Activated CD8-positive, alpha-beta memory T cell treated with anti-CD3 and anti-CD28 coated beads for 24 hours (primary cell): ENCODE results near the gene CHD5.
"Not testable (repeated sequence)": the region's sequence is repeated elsewhere in the genome, so short reads cannot be mapped to it uniquely, and the experiment has no call there.

Experiments used
- DNase-seq: peaks from one replicate; pipeline ENCODE4 v3.0.0-alpha.2; 2020

CHD5 gene

DNA sequence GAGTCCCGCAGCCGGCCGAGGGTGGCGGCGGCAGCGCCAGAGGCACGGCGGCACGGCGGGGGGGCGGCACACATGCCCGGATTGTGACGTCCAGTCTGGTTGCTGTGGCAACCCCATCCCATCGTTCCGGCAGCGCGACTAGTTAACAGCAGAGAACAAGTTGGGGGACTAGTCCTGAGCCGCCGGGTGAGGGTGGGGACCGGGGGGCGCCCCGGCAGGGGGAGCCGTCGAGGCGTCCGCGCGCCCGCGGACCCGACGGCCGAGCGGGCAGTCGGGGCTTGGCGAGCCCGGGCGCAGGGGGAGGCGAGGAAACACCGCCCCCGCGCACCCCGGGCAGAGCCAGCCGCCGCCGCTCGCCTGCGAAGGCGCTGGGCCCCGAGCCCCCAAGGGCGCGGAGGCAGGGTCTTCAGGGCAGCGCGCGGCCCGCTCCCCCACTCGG is at the start of gene CHD5:
Gene CHD5, minus strand, starts transcription at position 54 of the 439 bp plus-strand sequence. CDS start 298 bp downstream, outside the sequence.
- DNase-seq: no peak

GRCh38 chr1:6225651-6226050 is 45.5 kb upstream of the CHD5 start:
- DNase-seq: no peak

- no peak for DNase-seq
Measured at GRCh38 chr1:6224718-6225117, 44.6 kb upstream of the CHD5 start.

GRCh38 chr1:6223617-6224016 is 43.5 kb upstream of the CHD5 start:
- no peak for DNase-seq

DNA sequence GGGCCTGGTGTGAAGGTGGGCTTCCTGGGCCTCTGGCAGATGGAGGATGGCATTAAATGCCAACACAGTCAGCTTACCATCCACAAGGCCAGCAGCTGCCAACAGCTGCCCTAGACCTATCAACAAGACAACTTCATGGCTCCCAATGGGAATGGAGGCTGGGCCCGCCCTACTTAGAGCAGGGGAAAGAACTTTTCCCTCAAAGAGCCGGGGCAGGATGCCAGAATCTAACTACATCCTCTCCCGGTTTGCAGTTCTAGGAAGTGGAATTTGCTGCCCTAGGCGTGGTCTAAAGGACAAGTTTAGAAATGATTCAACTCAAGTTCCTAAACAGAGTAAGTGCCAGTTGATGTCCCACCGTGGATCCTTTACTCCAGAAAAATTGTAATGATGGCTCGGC is 42.5 kb upstream of the CHD5 start:
- no peak for DNase-seq

DNA sequence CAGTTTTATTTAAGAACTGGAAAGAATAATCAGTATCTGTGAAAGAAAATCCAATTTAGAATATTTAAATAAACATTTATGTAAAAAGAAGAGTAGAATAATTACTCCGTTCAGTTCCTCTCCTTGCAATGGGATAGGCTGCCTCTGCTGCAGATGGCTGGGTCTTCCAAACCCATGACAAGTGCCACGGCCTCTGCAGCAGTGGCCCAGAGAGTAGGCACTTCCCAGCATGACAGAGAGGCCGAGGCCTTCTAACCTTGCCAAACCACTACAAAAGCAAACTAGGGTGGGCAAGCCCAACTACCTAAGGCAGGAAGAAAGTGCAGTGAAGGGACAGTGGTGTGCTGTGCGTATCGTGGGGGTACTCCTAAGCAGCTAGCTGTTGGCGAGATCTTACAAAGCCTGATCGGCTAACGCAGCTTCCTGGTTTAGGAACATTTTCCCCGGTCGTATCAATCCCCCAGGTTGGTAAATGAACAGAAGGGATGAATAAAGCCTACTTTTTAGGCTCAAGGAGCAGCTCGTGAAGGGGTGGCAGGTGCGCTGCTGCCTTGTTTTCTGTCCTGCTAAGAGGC is 41.2 kb upstream of the CHD5 start:
- DNase-seq: no peak

DNA sequence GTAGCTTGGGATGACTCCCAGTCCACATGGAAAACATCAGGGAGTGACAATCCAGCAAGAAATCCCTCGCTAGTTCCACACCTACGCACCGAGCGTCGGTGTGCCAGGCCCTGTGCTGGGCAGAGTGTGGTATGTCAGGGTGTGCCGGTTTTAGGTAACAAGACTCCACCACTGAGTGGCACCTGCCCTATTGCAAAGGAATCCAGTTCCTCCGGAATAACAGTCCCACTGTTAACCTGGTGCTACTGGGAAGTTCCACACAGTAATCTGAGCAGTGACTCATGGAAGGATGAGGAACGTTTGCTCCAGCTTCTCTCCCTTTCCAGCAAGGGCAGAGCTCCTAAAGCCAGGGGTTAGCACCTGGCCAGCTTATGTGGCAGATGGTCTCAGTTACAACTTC is 40.1 kb upstream of the CHD5 start:
- no peak for DNase-seq

DNA sequence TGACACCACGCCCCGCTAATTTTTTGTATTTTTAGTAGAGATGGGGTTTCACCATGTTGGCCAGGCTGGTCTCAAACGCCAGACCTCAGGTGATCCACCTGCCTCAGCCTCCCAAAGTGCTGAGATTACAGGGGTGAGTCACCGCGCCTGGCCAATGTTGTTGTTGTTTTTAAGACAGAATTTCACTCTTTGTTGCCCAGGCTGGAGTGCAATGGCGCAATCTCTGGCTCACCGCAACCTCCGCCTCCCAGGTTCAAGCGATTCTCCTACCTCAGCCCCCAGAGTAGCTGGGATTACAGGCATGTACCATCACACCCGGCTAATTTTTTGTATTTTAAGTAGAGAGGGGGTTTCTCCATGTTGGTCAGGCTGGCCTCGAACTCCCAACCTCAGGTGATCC is 39.5 kb upstream of the CHD5 start:
- DNase-seq: not testable (repeated sequence)

DNA sequence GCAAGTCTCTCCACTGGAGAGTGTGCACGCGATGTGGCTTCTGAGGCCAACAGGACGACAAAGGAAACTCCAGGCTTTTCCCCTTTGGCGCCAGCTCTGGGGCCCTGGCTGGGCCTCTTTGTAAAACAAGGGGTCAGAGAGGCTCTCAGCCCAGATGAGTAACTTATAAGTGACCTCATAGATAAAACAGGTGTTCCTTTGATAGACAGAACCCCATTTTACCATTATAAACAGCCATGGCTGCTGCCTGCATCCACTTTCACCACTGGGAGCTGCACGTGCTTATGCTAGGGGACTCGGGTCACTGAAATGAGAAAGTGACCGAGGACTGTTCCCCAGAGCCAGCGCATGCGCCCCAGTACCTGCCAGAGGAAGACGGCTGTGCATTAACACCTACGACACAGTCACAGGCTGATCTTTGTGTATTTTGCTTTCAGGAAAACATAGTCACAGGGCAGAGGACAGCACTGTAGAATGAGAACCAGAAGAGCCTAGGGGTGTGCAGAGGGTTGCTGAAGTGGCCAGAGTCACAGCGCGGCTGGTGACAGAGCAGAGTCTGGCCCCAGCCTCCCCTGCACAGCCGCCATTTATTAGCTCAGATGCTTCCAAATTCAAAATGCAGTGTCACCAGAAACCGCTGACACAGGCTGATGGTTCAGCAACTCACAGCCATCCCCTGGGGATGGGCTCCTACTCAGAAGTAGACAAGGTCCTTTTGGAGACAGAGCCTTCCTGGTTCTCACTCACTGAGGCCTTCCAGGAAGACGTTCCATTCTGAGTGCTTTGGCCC is 38.4 kb upstream of the CHD5 start:
- DNase-seq: no peak

GRCh38 chr1:6212193-6212959 is 32.3 kb upstream of the CHD5 start:
- DNase-seq: no peak

- no peak for DNase-seq
Measured at GRCh38 chr1:6211731-6212130, 31.6 kb upstream of the CHD5 start.

DNA sequence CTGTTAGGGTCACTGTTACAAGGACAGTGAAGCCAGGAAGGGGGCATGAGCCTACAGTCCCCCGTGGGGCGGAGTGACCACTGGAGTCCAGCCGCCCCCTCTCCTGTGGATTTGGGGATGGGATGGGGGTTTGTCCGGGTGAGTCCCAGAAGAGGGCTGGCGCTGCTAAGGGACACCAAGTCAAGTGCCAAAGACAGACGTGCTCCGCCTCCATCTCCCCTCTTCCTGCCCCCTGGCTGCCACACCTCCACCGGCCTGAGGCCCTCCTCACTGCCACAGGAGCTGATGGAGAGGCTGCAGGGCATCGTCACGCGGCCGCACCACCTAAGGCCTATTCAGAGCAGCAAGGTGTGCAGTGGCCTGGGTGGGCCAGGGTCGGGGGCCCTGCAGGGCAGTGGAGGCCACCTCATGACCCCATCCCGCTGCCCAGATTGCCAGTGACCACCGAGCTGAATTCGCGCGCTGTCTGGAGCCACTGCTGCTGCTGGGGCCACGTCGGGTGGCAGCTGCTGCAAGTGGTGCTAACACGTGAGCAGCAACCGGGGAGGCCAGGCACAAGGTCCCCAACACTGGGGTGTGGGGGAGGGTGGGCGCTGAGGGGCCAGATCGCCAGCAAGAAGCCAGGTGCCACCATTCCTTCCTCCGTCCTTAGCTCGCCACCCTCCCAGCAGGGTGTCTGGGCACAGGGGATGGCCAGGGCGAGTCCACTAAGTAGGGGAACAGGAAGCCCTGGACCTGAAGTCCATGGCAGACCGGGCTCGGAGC is 30.7 kb upstream of the CHD5 start:
- DNase-seq: no peak

GRCh38 chr1:6209661-6210580 is 29.8 kb upstream of the CHD5 start:
- no peak for DNase-seq

GRCh38 chr1:6208723-6209660 is 28.9 kb upstream of the CHD5 start:
- DNase-seq: peak; percentile 63

DNA sequence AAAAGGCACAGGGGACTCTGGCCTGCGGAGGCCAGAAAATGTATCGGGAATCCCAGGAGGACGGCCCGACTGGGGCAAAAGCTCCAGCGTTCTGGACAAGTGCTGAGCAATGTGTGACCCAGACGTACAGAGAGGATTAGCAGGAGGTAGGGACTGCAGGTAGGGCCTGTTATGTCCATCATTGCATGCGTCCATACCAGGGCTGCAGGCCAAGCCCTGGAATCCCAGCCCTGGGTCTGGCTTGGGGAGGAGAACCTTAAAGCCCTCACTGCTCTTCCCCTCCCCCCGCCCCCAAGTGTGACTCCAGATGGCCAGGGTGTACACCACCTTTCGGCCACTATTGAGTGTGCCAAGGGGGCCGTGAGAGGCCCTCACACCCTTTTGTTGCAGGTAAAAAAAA is 27.8 kb upstream of the CHD5 start:
- no peak for DNase-seq

GRCh38 chr1:6207075-6207885 is 27.2 kb upstream of the CHD5 start:
- no peak for DNase-seq

DNA sequence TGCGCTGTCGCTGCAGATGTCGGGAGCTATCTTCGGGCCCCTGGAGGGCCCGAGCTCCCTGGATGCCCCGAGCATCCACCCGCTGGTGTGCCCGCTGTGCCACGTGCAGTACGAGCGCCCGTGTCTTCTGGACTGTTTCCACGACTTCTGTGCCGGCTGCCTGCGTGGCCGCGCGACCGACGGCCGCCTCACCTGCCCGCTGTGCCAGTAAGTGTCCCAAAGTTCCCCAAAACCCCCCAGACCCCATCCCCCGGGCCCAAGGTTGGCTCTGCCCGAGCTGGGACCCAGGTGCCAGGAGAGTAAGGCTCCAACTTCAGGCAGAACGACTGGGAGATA is 26.4 kb upstream of the CHD5 start:
- no peak for DNase-seq

DNA sequence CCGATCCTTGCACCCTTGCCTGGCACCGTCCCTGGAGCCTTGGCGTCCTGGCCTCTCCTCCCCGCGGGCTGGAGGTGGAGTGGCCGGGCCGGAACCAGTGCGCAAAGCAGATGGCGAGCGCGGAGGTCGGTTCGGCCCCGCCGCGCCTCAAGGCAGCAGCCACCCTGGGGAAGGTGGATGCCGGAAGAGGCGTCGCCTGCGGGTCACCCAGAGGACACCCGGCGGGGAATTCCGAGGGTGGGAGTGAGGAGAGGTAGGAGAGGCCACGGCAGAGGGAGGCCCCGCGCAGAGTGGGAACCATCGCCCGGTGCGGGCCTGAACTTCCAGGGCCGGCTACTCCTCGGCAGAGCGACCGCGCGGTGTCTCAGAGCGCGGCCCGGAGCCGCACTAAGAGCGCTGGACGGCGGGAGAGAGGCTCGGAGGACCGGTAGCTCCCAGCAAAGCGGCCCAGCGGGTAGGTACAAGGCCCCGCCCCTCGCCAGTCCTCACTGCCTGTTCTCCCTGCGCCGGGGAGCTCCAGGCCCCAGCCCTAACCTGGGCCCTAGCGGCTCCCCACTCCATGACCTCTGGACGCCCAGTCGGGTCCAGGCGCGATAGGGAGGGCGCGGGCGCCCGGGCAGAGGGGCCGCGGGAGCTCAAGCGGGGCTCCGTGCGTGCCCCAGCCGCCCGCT is 25.9 kb upstream of the CHD5 start, which contains the start of gene RNF207:
Gene RNF207, plus strand, starts transcription at position 271 of the 671 bp plus-strand sequence. CDS start 417 bp downstream, outside the sequence.
- DNase-seq: peak; percentile 85

GRCh38 chr1:6202256-6202655 is 22.1 kb upstream of the CHD5 start:
- no peak for DNase-seq
